ENCODE measurements around the gene CELSR2.

DNA sequence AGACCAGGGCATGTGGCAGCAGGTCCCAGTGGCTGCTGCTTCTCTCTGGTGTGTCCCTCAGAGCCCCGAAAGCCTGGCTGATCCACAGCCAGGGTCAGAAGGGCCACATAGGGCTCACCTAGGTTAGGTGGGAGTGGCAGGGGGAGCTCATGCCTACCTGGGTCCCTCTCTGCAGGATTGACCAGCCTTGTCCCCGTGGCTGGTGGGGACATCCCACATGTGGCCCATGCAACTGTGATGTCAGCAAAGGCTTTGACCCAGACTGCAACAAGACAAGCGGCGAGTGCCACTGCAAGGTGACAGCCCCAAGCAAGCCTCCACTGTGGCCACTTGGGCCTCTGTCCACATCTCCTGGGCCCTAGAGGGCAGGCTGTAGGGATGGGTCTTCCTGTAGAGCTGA is 15.7 kb downstream of the CELSR2 start:
- TF ChIP-seq TAF1 (IDR thresholded peaks at IDR 0.05; ENCODE audit: low read depth, low read length) (no peak), ZNF274 (IDR thresholded peaks at IDR 0.05; ENCODE audit: borderline replicate concordance, extremely low read depth, low read length) (no peak), SRF (IDR thresholded peaks at IDR 0.05; ENCODE audit: low read depth, low read length) (no peak), POLR2AphosphoS5 (IDR thresholded peaks at IDR 0.05; ENCODE audit: low read depth, low read length) (no peak), SIN3A (conservative IDR thresholded peaks at IDR 0.05 in 1 of 2, IDR thresholded peaks at IDR 0.05 in 1 of 2; ENCODE audit: low read depth in 1 of 2, low read length in 2 of 2) (no peak), POLR2A (IDR thresholded peaks at IDR 0.05; ENCODE audit: control extremely low read depth in 1 of 2, low read depth in 2 of 2, low read length in 2 of 2) (no peak), EZH2 (IDR thresholded peaks at IDR 0.05; ENCODE audit: low read depth, low read length, severe bottlenecking) (no peak), CTCF (IDR thresholded peaks at IDR 0.05; ENCODE audit: control extremely low read depth in 1 of 3, insufficient read depth in 1 of 3, low read depth in 1 of 3, low read length in 3 of 3) (no peak), FOSL1 (IDR thresholded peaks at IDR 0.05; ENCODE audit: insufficient read depth, low read depth, low read length) (no peak)
- TF ChIP-seq, protein P1, sequence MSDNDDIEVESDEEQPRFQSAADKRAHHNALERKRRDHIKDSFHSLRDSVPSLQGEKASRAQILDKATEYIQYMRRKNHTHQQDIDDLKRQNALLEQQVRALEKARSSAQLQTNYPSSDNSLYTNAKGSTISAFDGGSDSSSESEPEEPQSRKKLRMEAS (IDR thresholded peaks at IDR 0.05): no peak

Measured in H1 (cell line).